Stimulated activated naive CD8-positive, alpha-beta T cell treated with anti-CD3 and anti-CD28 coated beads, Interleukin-15, Interleukin-2, amounts not matched to agents 100 U/mL and 50 U/mL, for 24 hours (primary cell): ENCODE results near the gene ADORA1.

Experiments
- ATAC-seq: fragments of 150-1000 bp; cut with Tn5 transposase; one replicate; pipeline ENCODE4 v1.10.0; 2021
- DNase-seq: peaks from one replicate; pipeline ENCODE4 v3.0.0; 2021

The ADORA1 gene

GRCh38 chr1:203187689-203188264 is 60.3 kb downstream of the ADORA1 start:
- DNase-seq, result no peak
- ATAC-seq, result no peak

GRCh38 chr1:203188686-203189232 is 61.2 kb downstream of the ADORA1 start:
- DNase-seq (no peak), ATAC-seq (no peak)

GRCh38 chr1:203189951-203190352 is 62.4 kb downstream of the ADORA1 start:
- no peak for ATAC-seq
- DNase-seq, result no peak

- DNase-seq, result no peak
- ATAC-seq, result no peak
These were observed 63.4 kb downstream of the ADORA1 start for GRCh38 chr1:203190949-203191348.

- ATAC-seq (no peak), DNase-seq (no peak)
These were observed 68.8 kb downstream of the ADORA1 start for GRCh38 chr1:203196371-203196770.

GRCh38 chr1:203197625-203198024 is 70.1 kb downstream of the ADORA1 start:
- DNase-seq (peak; percentile 33), ATAC-seq (peak; percentile 73)

- ATAC-seq (no peak), DNase-seq (no peak)
These were observed 71.5 kb downstream of the ADORA1 start for GRCh38 chr1:203199002-203199401.

- ATAC-seq, result no peak
- DNase-seq, result no peak
These were observed 71.9 kb downstream of the ADORA1 start for GRCh38 chr1:203199481-203199815.

- ATAC-seq (no peak), DNase-seq (no peak)
These were observed 72.5 kb downstream of the ADORA1 start for GRCh38 chr1:203199816-203200571.

GRCh38 chr1:203200916-203201315 is 73.4 kb downstream of the ADORA1 start:
- ATAC-seq, result no peak
- no peak for DNase-seq

- no peak for ATAC-seq
- DNase-seq, result no peak
These were observed 74.1 kb downstream of the ADORA1 start for GRCh38 chr1:203201516-203202205.

- DNase-seq, result no peak
- no peak for ATAC-seq
These were observed 75.1 kb downstream of the ADORA1 start for GRCh38 chr1:203202431-203203245.

- no peak for ATAC-seq
- DNase-seq, result no peak
These were observed 77.2 kb downstream of the ADORA1 start for GRCh38 chr1:203204756-203205155.

- no peak for DNase-seq
- no peak for ATAC-seq
These were observed 78.7 kb downstream of the ADORA1 start for GRCh38 chr1:203206129-203206687.

- DNase-seq (no peak), ATAC-seq (no peak)
These were observed 80.2 kb downstream of the ADORA1 start for GRCh38 chr1:203207751-203208150.

GRCh38 chr1:203208181-203208580 is 80.7 kb downstream of the ADORA1 start:
- DNase-seq (no peak), ATAC-seq (no peak)

- ATAC-seq (no peak), DNase-seq (no peak)
These were observed 82.8 kb downstream of the ADORA1 start for GRCh38 chr1:203210350-203210749.

- ATAC-seq (no peak), DNase-seq (no peak)
These were observed 83.5 kb downstream of the ADORA1 start for GRCh38 chr1:203210988-203211387.

GRCh38 chr1:203211812-203212211 is 84.3 kb downstream of the ADORA1 start:
- no peak for DNase-seq

GRCh38 chr1:203213126-203213525 is 85.6 kb downstream of the ADORA1 start:
- ATAC-seq, result no peak
- DNase-seq, result no peak

More at GRCh38 chr1:203211812-203212211, 84.3 kb downstream of the ADORA1 start:
- no peak for ATAC-seq

- no peak for DNase-seq
These were observed 87.3 kb downstream of the ADORA1 start for GRCh38 chr1:203214871-203215270.

GRCh38 chr1:203215573-203215972 is 88.0 kb downstream of the ADORA1 start:
- DNase-seq (no peak), ATAC-seq (no peak)

More at GRCh38 chr1:203214871-203215270, 87.3 kb downstream of the ADORA1 start:
- no peak for ATAC-seq
